IMR-90 (cell line): ENCODE data around the gene SNAP23. TPM values are rescaled to one million over a fixed set of nuclear protein-coding genes. Genes with fewer than 3 reads are reported as not detected.

Experiments
- ATAC-seq: fragments of 200-7000 bp; cut with Tn5 transposase; 2 replicates; pipeline ENCODE4 v1.9.1; 2020; ENCODE audit warnings: low read depth, mild to moderate bottlenecking, moderate library complexity
- BruUV-seq: library from RNA; stranded (reverse); fragments of 400-500 nt; replicated peaks from 2 replicates; lab custom pipeline; 2021; lab: Mats Ljungman, UMichigan
- CTCF ChIA-PET: fragments of 300-600 bp; formaldehyde crosslinking; extraction: SDS; loops from one replicate; lab custom pipeline; 2021; ENCODE audit warnings: antibody characterized with exemption; lab: Yijun Ruan, JAX
- POLR2A ChIA-PET: fragments of 300-600 bp; sonication (Branson Sonifier 250); formaldehyde crosslinking; loops from one replicate; lab custom pipeline; 2022; ENCODE audit warnings: antibody characterized with exemption; ENCODE audit not compliant: unreplicated experiment; lab: Charles Lee
- DNase-seq: peaks from one replicate; pipeline ENCODE4 v3.0.0; 2013
- H2AFZ ChIP-seq: replicated peaks from 2 replicates; pipeline ENCODE3; 2013; ENCODE audit warnings: low read length, mild to moderate bottlenecking; ENCODE audit not compliant: poor library complexity
- H2AK5ac ChIP-seq: 2 replicates; pipeline ENCODE4 v1.6.1; 2013; ENCODE audit warnings: low read depth, low read length, inconsistent platforms
- H2AK9ac ChIP-seq: replicated peaks from 2 replicates; pipeline ENCODE3; 2013; ENCODE audit warnings: mild to moderate bottlenecking, low read depth, low read length, moderate library complexity; ENCODE audit not compliant: poor library complexity
- H2BK120ac ChIP-seq: 2 replicates; pipeline ENCODE4 v1.6.1; 2013; ENCODE audit warnings: low read depth, low read length, inconsistent platforms
- H2BK15ac ChIP-seq: 3 replicates; pipeline ENCODE4 v1.6.1; 2013; ENCODE audit warnings: low read depth, low read length, inconsistent platforms
- H2BK20ac ChIP-seq: 2 replicates; pipeline ENCODE4 v1.6.1; 2013; ENCODE audit warnings: low read depth, mild to moderate bottlenecking, inconsistent platforms, low read length, moderate library complexity
- H2BK5ac ChIP-seq: 2 replicates; pipeline ENCODE4 v1.6.1; 2013; ENCODE audit warnings: mild to moderate bottlenecking, low read depth, low read length, inconsistent platforms; ENCODE audit not compliant: poor library complexity, severe bottlenecking
- H3K14ac ChIP-seq: replicated peaks from 2 replicates; pipeline ENCODE4 v1.6.1; 2013; ENCODE audit warnings: low read depth, low read length, inconsistent platforms
- H3K18ac ChIP-seq: 2 replicates; pipeline ENCODE4 v1.6.1; 2013; ENCODE audit warnings: low read depth, low read length, control low read depth
- H3K23ac ChIP-seq: 2 replicates; pipeline ENCODE4 v1.6.1; 2013; ENCODE audit warnings: low read depth, low read length, inconsistent platforms
- H3K27ac ChIP-seq: 2 replicates; pipeline ENCODE4 v1.5.1; 2013; ENCODE audit warnings: mild to moderate bottlenecking, control low read depth, low read length; ENCODE audit not compliant: insufficient read depth
- H3K27me3 ChIP-seq: 2 replicates; pipeline ENCODE4 v1.6.1; 2013; ENCODE audit warnings: low read length; ENCODE audit not compliant: control insufficient read depth, insufficient read depth
- H3K36me3 ChIP-seq: 2 replicates; pipeline ENCODE4 v1.6.1; 2013; ENCODE audit warnings: low read length, mixed read lengths; ENCODE audit not compliant: control insufficient read depth, insufficient read depth
- H3K4ac ChIP-seq: 2 replicates; pipeline ENCODE4 v1.6.1; 2013; ENCODE audit warnings: low read depth, low read length, inconsistent platforms
- H3K4me1 ChIP-seq: 2 replicates; pipeline ENCODE4 v1.6.1; 2013; ENCODE audit warnings: low read length, mixed read lengths; ENCODE audit not compliant: control insufficient read depth, insufficient read depth
- H3K4me2 ChIP-seq: 2 replicates; pipeline ENCODE4 v1.6.1; 2013; ENCODE audit warnings: low read depth, mild to moderate bottlenecking, control low read depth, low read length, moderate library complexity
- H3K4me3 ChIP-seq: 2 replicates; pipeline ENCODE4 v1.5.1; 2013; ENCODE audit warnings: low read depth, mild to moderate bottlenecking, control low read depth, low read length, moderate library complexity; ENCODE audit not compliant: insufficient read depth
- H3K56ac ChIP-seq: 2 replicates; pipeline ENCODE4 v1.6.1; 2013; ENCODE audit warnings: low read length, inconsistent platforms; ENCODE audit not compliant: insufficient read depth; ENCODE audit errors: extremely low read depth
- H3K79me1 ChIP-seq, 2 experiments: 2 replicates each; pipeline ENCODE4 v1.6.1; 2013; ENCODE audit warnings: low read length in 2 of 2, inconsistent platforms in 1 of 2, low read depth in 1 of 2
- H3K9ac ChIP-seq: 2 replicates; pipeline ENCODE4 v1.6.1; 2013; ENCODE audit warnings: low read depth, low read length, control low read depth
- H3K9me1 ChIP-seq: 2 replicates; pipeline ENCODE4 v1.6.1; 2013; ENCODE audit warnings: low read length, inconsistent platforms; ENCODE audit not compliant: insufficient read depth
- H3K9me3 ChIP-seq: 2 replicates; pipeline ENCODE4 v1.6.1; 2013; ENCODE audit warnings: low read length; ENCODE audit not compliant: control insufficient read depth, insufficient read depth
- H4K20me1 ChIP-seq: 2 replicates; pipeline ENCODE4 v1.6.1; 2013; ENCODE audit warnings: low read length, inconsistent platforms; ENCODE audit not compliant: insufficient read depth
- H4K5ac ChIP-seq: 2 replicates; pipeline ENCODE4 v1.6.1; 2013; ENCODE audit warnings: mild to moderate bottlenecking, low read depth, low read length, control low read depth
- H4K8ac ChIP-seq, 2 experiments: 2 replicates each; pipeline ENCODE4 v1.6.1; 2013; ENCODE audit warnings: low read depth in 2 of 2, low read length in 2 of 2, control low read depth in 1 of 2, inconsistent platforms in 1 of 2
- H4K91ac ChIP-seq: 2 replicates; pipeline ENCODE4 v1.6.1; 2013; ENCODE audit warnings: low read depth, low read length, inconsistent platforms; ENCODE audit not compliant: insufficient read depth
- BHLHE40 ChIP-seq: fragments of 150-350 bp; IDR thresholded peaks from 2 replicates; pipeline ENCODE4 v1.6.1; 2016; ENCODE audit warnings: mild to moderate bottlenecking, low read depth, low read length
- CEBPB ChIP-seq: IDR thresholded peaks from 2 replicates; pipeline ENCODE4 v1.6.1; 2012; ENCODE audit warnings: low read depth, low read length, improper control_type of control experiment
- CHD1 ChIP-seq: IDR thresholded peaks from 2 replicates; pipeline ENCODE4 v1.6.1; 2012; ENCODE audit warnings: low read depth, low read length, improper control_type of control experiment
- FOS ChIP-seq: fragments of 150-350 bp; IDR thresholded peaks from 2 replicates; pipeline ENCODE4 v1.6.1; 2016; ENCODE audit warnings: low read depth, low read length
- MAFK ChIP-seq: IDR thresholded peaks from 2 replicates; pipeline ENCODE4 v1.6.1; 2012; ENCODE audit warnings: low read depth, low read length, improper control_type of control experiment
- MXI1 ChIP-seq: IDR thresholded peaks from 2 replicates; pipeline ENCODE4 v1.6.1; 2012; ENCODE audit warnings: low read depth, mild to moderate bottlenecking, low read length, moderate library complexity, borderline replicate concordance
- NFE2L2 ChIP-seq: fragments of 150-350 bp; IDR thresholded peaks from 2 replicates; pipeline ENCODE4 v1.6.1; 2016; ENCODE audit warnings: low read depth, mild to moderate bottlenecking, low read length
- POLR2A ChIP-seq: IDR thresholded peaks from 2 replicates; pipeline ENCODE4 v1.6.1; 2012; ENCODE audit warnings: mild to moderate bottlenecking, low read depth, low read length
- RAD21 ChIP-seq: IDR thresholded peaks from 2 replicates; pipeline ENCODE4 v1.6.1; 2012; ENCODE audit warnings: low read length, improper control_type of control experiment
- RCOR1 ChIP-seq: IDR thresholded peaks from 2 replicates; pipeline ENCODE4 v1.6.1; 2012; ENCODE audit warnings: mild to moderate bottlenecking, low read length, improper control_type of control experiment; ENCODE audit not compliant: insufficient replicate concordance
- RFX5 ChIP-seq: IDR thresholded peaks from 2 replicates; pipeline ENCODE4 v1.8.0; 2012; ENCODE audit warnings: low read depth, mild to moderate bottlenecking, low read length, moderate library complexity
- SMC3 ChIP-seq: fragments of 150-350 bp; IDR thresholded peaks from 2 replicates; pipeline ENCODE4 v1.6.1; 2016; ENCODE audit warnings: low read depth, mild to moderate bottlenecking, antibody characterized with exemption, low read length, moderate library complexity
- dilution Hi-C: fragments of 300-500 bp; cut with HindIII; formaldehyde crosslinking; loops from one replicate; pipeline ENCODE4 v1.14.3; 2018; ENCODE audit warnings: low sequenced_read_pairs; ENCODE audit not compliant: unreplicated experiment
- in situ Hi-C: fragments of 300-500 bp; cut with MboI; formaldehyde crosslinking; loops from 3 replicates; pipeline ENCODE4 v1.14.3; 2019; ENCODE audit warnings: low sequenced_read_pairs, inconsistent platforms, mixed read lengths
- intact Hi-C: fragments of 100-400 bp; cut with micrococcal nuclease; formaldehyde crosslinking; loops from 2 replicates; pipeline ENCODE4 v1.10.0; 2022
- polyA plus RNA-seq, 3 experiments: library from polyadenylated mRNA; depleted of rRNA; stranded (reverse); fragments of >200 nt; gene quantifications; 2 replicates each; pipeline ENCODE4 v1.2.3, GENCODE V29; 2012; ENCODE audit warnings: low replicate concordance in 1 of 3
- total RNA-seq: library from RNA; depleted of rRNA; stranded (reverse); fragments of >200 nt; gene quantifications from 2 replicates; pipeline ENCODE4 v1.2.3, GENCODE V29; 2012
- TF ChIP-seq, protein P1 (sequence below): fragments of 150-350 bp; IDR thresholded peaks from 2 replicates; pipeline ENCODE4 v1.6.1; 2017; ENCODE audit warnings: mild to moderate bottlenecking, antibody characterized with exemption, low read length, low read depth
- TF ChIP-seq, protein P2 (sequence below): fragments of 150-350 bp; IDR thresholded peaks from 2 replicates; pipeline ENCODE4 v1.6.1; 2016; ENCODE audit warnings: low read depth, mild to moderate bottlenecking, low read length, moderate library complexity, borderline replicate concordance

The SNAP23 gene
- total and polyA plus RNA-seq, 2 of the 4 experiments (the other 2 are of a cell fraction), result 36.0 to 45.5 TPM

DNA sequence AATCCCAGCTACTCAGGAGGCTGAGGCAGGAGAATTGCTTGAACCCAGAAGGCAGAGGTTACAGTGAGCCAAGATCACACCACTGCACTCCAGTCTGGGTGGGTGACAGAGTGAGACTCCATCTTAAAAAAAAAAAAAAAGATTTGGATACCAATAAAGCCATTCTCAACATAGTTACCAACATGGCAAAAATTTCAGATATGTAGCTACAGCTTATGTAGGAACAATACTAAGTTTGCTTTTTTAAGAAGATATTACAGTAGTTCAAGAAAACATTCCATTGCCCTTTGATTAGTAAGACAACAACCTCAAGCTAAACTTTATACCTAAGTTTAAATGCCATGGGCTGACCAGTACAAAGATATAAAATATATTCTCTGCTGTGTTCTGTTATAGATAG lies 38.9 kb upstream of the SNAP23 start:
- Histone ChIP-seq H2BK15ac (no peak overlapping the region), H3K4me1 (peaks cover 7% of the 10 kb centered on the region), H3K18ac (no peak overlapping the region), H2BK20ac (no peak overlapping the region), H3K4me2 (peak overlapping the region; percentile 91), H4K5ac (no peak overlapping the region), H3K27ac (peak overlapping the region; percentile 64; the same call in 1 of the 2 replicates), H2AK9ac (no peak overlapping the region), H2BK5ac (peak overlapping the region; percentile 76), H2AK5ac (no peak overlapping the region), H3K4ac (no peak overlapping the region), H2BK120ac (no peak overlapping the region), H3K36me3 (peaks cover 3% of the 10 kb centered on the region), H3K56ac (no peak overlapping the region), H3K27me3 (no peaks in the 10 kb centered on the region), H4K8ac (no peak overlapping the region), H3K79me1 (peaks cover 3 to 39% of the 10 kb centered on the region in 2 experiments; a peak in 2 of 4 replicates), H4K91ac (no peak overlapping the region), H3K9me3 (no peaks in the 10 kb centered on the region), H4K20me1 (peaks cover 11% of the 10 kb centered on the region; the same call in 1 of the 2 replicates), H3K14ac (no peak overlapping the region), H3K9ac (no peak overlapping the region), H2AFZ (no peak overlapping the region), H3K9me1 (peaks cover 3% of the 10 kb centered on the region; the same call in 1 of the 2 replicates), H3K4me3 (no peak overlapping the region), H3K23ac (no peak overlapping the region)
- in situ Hi-C loops (no loop called here), intact Hi-C loops (loop anchor here (10.0 kb wide), 1 partner anchor 182 kb away; the partner anchor contains the start of genes GANC and TMEM87A), dilution Hi-C loops (no loop called here)
- POLR2A ChIA-PET, result no interaction called here
- ATAC-seq (no peak), DNase-seq (no peak)
- no TSS peak for BruUV-seq
- CTCF ChIA-PET, result interaction anchor here (0.6 kb wide), 3 partner anchors 73 to 339 kb away, joined by 3 to 4 read pairs (median 3); no protein-coding TSS in a partner anchor
- TF ChIP-seq CHD1, result no peak
- TF ChIP-seq, protein P1, sequence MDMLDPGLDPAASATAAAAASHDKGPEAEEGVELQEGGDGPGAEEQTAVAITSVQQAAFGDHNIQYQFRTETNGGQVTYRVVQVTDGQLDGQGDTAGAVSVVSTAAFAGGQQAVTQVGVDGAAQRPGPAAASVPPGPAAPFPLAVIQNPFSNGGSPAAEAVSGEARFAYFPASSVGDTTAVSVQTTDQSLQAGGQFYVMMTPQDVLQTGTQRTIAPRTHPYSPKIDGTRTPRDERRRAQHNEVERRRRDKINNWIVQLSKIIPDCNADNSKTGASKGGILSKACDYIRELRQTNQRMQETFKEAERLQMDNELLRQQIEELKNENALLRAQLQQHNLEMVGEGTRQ, result no peak
- no peak for TF ChIP-seq RFX5
- TF ChIP-seq, protein P2, sequence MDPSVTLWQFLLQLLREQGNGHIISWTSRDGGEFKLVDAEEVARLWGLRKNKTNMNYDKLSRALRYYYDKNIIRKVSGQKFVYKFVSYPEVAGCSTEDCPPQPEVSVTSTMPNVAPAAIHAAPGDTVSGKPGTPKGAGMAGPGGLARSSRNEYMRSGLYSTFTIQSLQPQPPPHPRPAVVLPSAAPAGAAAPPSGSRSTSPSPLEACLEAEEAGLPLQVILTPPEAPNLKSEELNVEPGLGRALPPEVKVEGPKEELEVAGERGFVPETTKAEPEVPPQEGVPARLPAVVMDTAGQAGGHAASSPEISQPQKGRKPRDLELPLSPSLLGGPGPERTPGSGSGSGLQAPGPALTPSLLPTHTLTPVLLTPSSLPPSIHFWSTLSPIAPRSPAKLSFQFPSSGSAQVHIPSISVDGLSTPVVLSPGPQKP, result no peak
- TF ChIP-seq BHLHE40, result no peak
- no peak for TF ChIP-seq RCOR1
- TF ChIP-seq RAD21, result no peak
- no peak for TF ChIP-seq NFE2L2
- no peak for TF ChIP-seq MAFK
- TF ChIP-seq MXI1, result no peak
- no peak for TF ChIP-seq CEBPB
- no peak for TF ChIP-seq FOS
- TF ChIP-seq SMC3, result no peak
- TF ChIP-seq POLR2A, result no peak
